ENCODE results near the gene SPRY1.

DNA sequence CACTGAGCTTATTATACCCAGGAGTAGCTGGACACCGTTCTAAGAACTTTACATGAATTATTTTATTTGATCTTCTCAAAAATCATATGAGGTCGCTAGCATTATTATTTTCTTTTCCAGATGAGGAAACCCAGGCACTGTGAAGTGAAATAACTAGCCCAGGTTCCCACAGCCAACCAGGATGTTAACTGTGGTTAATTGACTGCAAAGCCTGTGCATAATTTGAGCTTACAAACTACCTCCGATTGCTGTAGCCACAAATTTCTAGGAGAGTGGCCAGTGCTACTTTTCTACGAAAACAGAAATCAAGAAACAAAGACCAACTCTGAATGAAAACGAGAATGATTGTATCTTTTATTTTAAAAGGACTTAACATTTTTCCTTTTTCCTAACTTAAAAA lies 27.2 kb downstream of the SPRY1 start:
- TF ChIP-seq, protein P1, sequence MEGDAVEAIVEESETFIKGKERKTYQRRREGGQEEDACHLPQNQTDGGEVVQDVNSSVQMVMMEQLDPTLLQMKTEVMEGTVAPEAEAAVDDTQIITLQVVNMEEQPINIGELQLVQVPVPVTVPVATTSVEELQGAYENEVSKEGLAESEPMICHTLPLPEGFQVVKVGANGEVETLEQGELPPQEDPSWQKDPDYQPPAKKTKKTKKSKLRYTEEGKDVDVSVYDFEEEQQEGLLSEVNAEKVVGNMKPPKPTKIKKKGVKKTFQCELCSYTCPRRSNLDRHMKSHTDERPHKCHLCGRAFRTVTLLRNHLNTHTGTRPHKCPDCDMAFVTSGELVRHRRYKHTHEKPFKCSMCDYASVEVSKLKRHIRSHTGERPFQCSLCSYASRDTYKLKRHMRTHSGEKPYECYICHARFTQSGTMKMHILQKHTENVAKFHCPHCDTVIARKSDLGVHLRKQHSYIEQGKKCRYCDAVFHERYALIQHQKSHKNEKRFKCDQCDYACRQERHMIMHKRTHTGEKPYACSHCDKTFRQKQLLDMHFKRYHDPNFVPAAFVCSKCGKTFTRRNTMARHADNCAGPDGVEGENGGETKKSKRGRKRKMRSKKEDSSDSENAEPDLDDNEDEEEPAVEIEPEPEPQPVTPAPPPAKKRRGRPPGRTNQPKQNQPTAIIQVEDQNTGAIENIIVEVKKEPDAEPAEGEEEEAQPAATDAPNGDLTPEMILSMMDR (IDR thresholded peaks at IDR 0.05), result no peak
- TF ChIP-seq POLR2A (IDR thresholded peaks at IDR 0.05), result no peak

Data from body of pancreas (tissue), 4 donors.